GM12878 (cell line): ENCODE results near the gene TOMM6. TPM values are rescaled to one million over a fixed set of nuclear protein-coding genes. Genes with fewer than 3 reads are reported as not detected.

Experiments used
- ATAC-seq: fragments of 200-7000 bp; cut with Tn5 transposase; 3 replicates; pipeline ENCODE4 v1.9.1; 2020; ENCODE audit warnings: mild to moderate bottlenecking, moderate library complexity
- BruUV-seq: library from RNA; stranded (reverse); fragments of 400-500 nt; replicated peaks from 2 replicates; lab custom pipeline; 2021; lab: Mats Ljungman, UMichigan
- CTCF ChIA-PET: fragments of 300-600 bp; sonication (Branson Sonifier 250); formaldehyde crosslinking; extraction: SDS; loops from one replicate; lab custom pipeline; 2021; ENCODE audit warnings: inconsistent platforms; lab: Yijun Ruan, JAX
- POLR2A ChIA-PET: fragments of 350-600 bp; formaldehyde crosslinking; extraction: SDS; loops from one replicate; lab custom pipeline; 2021; ENCODE audit warnings: inconsistent platforms; lab: Charles Lee
- RAD21 ChIA-PET: fragments of 300-600 bp; sonication (Branson Sonifier 250); formaldehyde crosslinking; loops from one replicate; lab custom pipeline; 2023; ENCODE audit warnings: antibody characterized with exemption; ENCODE audit not compliant: unreplicated experiment; lab: Charles Lee
- SMC1A ChIA-PET: fragments of 300-600 bp; sonication (Branson Sonifier 250); formaldehyde crosslinking; loops from one replicate; lab custom pipeline; 2023; ENCODE audit not compliant: unreplicated experiment, uncharacterized antibody; lab: Charles Lee
- DNase-seq: peaks from one replicate; pipeline ENCODE4 v3.0.0-alpha.2; 2011; ENCODE audit warnings: low read depth, low spot score
- FAIRE-seq: peaks from 3 replicates; lab custom pipeline; 2011; peaks lifted over from hg19 to GRCh38; lab: Jason Lieb, UNC
- H2AFZ ChIP-seq: 2 replicates; pipeline ENCODE4 v1.6.0; 2011; ENCODE audit warnings: low read depth, low read length, control low read depth; ENCODE audit not compliant: control insufficient read depth
- H3K27ac ChIP-seq: 2 replicates; pipeline ENCODE4 v1.5.1; 2011; ENCODE audit warnings: control low read depth; ENCODE audit not compliant: control insufficient read depth, insufficient read depth
- H3K27me3 ChIP-seq, 2 experiments: replicated peaks in 1 of 2; 2 replicates each; pipeline versions ENCODE4 v1.6.0 to v1.6.1; 2011; ENCODE audit warnings: low read length in 1 of 2; ENCODE audit not compliant: control insufficient read depth in 2 of 2, insufficient read depth in 2 of 2
- H3K36me3 ChIP-seq, 2 experiments: 2 replicates each; pipeline ENCODE4 v1.5.1; 2011; ENCODE audit warnings: low read length in 1 of 2; ENCODE audit not compliant: control insufficient read depth in 2 of 2, insufficient read depth in 2 of 2
- H3K4me1 ChIP-seq: 2 replicates; pipeline ENCODE4 v1.6.1; 2011; ENCODE audit warnings: mild to moderate bottlenecking, low read length, moderate library complexity, mixed read lengths; ENCODE audit not compliant: control insufficient read depth, insufficient read depth
- H3K4me2 ChIP-seq: 2 replicates; pipeline ENCODE4 v1.6.0; 2011; ENCODE audit warnings: control low read depth; ENCODE audit not compliant: control insufficient read depth, insufficient read depth
- H3K4me3 ChIP-seq: fragments of 200-600 bp; sonication (generic); 2 replicates; pipeline ENCODE4 v1.5.1; 2016
- H3K79me2 ChIP-seq: 2 replicates; pipeline ENCODE4 v1.6.0; 2011; ENCODE audit warnings: low read length; ENCODE audit not compliant: control insufficient read depth, insufficient read depth
- H3K9ac ChIP-seq: 2 replicates; pipeline ENCODE4 v1.8.0; 2011; ENCODE audit warnings: low read length, control low read depth, mixed read lengths; ENCODE audit not compliant: control insufficient read depth, insufficient read depth
- H3K9me3 ChIP-seq: replicated peaks from 3 replicates; pipeline ENCODE4 v1.5.1; 2011; ENCODE audit warnings: mild to moderate bottlenecking, low read length; ENCODE audit not compliant: control insufficient read depth, insufficient read depth
- H4K20me1 ChIP-seq: 2 replicates; pipeline ENCODE4 v1.6.0; 2011; ENCODE audit not compliant: control insufficient read depth, insufficient read depth
- CHD1 ChIP-seq: IDR thresholded peaks from 2 replicates; pipeline ENCODE4 v1.6.1; 2012; ENCODE audit warnings: low read depth, low read length, improper control_type of control experiment
- EZH2 ChIP-seq: IDR thresholded peaks from 2 replicates; pipeline ENCODE4 v1.6.1; 2012; ENCODE audit warnings: low read depth, mild to moderate bottlenecking, control low read depth, inconsistent platforms, low read length, borderline replicate concordance; ENCODE audit not compliant: control insufficient read depth
- HDAC6 ChIP-seq: fragments of 200-600 bp; sonication (generic); IDR thresholded peaks from one replicate; pipeline ENCODE4 v1.8.0; 2017; ENCODE audit warnings: antibody characterized with exemption; ENCODE audit not compliant: unreplicated experiment
- IKZF2 ChIP-seq, 2 experiments: fragments of 450-650 bp; IDR thresholded peaks; 2 replicates each; pipeline ENCODE4 v1.6.1; 2017; ENCODE audit warnings: mild to moderate bottlenecking in 2 of 2, moderate library complexity in 2 of 2
- PAX5 ChIP-seq: IDR thresholded peaks from 2 replicates; pipeline ENCODE4 v1.6.1; 2011; ENCODE audit warnings: low read depth, low read length, borderline replicate concordance
- POLR2AphosphoS5 ChIP-seq: IDR thresholded peaks from 2 replicates; pipeline ENCODE4 v1.6.1; 2011; ENCODE audit warnings: mild to moderate bottlenecking, low read length, inconsistent platforms
- RCOR1 ChIP-seq: conservative IDR thresholded peaks from 2 replicates; pipeline ENCODE4 v1.6.1; 2012; ENCODE audit warnings: low read depth, low read length, improper control_type of control experiment
- STAT1 ChIP-seq: fragments of 450-650 bp; conservative IDR thresholded peaks from 2 replicates; pipeline ENCODE4 v1.6.1; 2014; ENCODE audit warnings: antibody characterized with exemption, mild to moderate bottlenecking
- SUZ12 ChIP-seq: fragments of 200-600 bp; sonication (generic); IDR thresholded peaks from one replicate; pipeline ENCODE4 v1.6.1; 2018; ENCODE audit warnings: antibody characterized with exemption, mild to moderate bottlenecking; ENCODE audit not compliant: unreplicated experiment
- TCF12 ChIP-seq: IDR thresholded peaks from 2 replicates; pipeline ENCODE4 v1.6.1; 2011; ENCODE audit warnings: low read depth, mild to moderate bottlenecking, low read length
- WRNIP1 ChIP-seq: IDR thresholded peaks from 2 replicates; pipeline ENCODE4 v1.6.1; 2011; ENCODE audit warnings: low read depth, low read length, improper control_type of control experiment, borderline replicate concordance
- ZNF217 ChIP-seq: fragments of 450-650 bp; IDR thresholded peaks from 2 replicates; pipeline ENCODE4 v1.6.1; 2017; ENCODE audit warnings: antibody characterized with exemption, mild to moderate bottlenecking
- WGBS: methylation state at CpG from one replicate; pipeline ENCODE4 v1.1.6; 2016; ENCODE audit warnings: low lambda C conversion rate; ENCODE audit not compliant: insufficient replicate concordance, insufficient coverage; ENCODE audit errors: missing lambda C conversion rate; 5-methylcytosine and 5-hydroxymethylcytosine counted together
- in situ Hi-C: fragments of 300-500 bp; cut with MboI; formaldehyde crosslinking; loops from 9 replicates; pipeline ENCODE4 v1.14.3; 2018; ENCODE audit warnings: mixed read lengths
- intact Hi-C: fragments of 100-400 bp; cut with micrococcal nuclease; formaldehyde crosslinking; loops from one replicate; pipeline ENCODE4 v1.14.2; 2022; ENCODE audit not compliant: unreplicated experiment
- polyA plus RNA-seq, 11 experiments: library from polyadenylated mRNA; depleted of rRNA in 4 of 11; unstranded in 6 of 11; stranded (reverse) in 5 of 11; fragments of >200 nt; fragmentation: Nextera tagmentation in 4 of 11; fragmentation: Illumina TruSeq in 1 of 11; extraction: Ambion mirVana in 4 of 11; extraction: Trizol in 1 of 11; gene quantifications; 1 replicate in 1 of 11; 2 replicates in 10 of 11; pipeline versions ENCODE4 v1.2.1 to v1.2.3, GENCODE V29; 2011 to 2016; ENCODE audit warnings: inconsistent platforms in 2 of 11, missing spikeins in 2 of 11, low read depth in 1 of 11
- total RNA-seq, 4 experiments: library from RNA; depleted of rRNA in 3 of 4; stranded (reverse); fragments of >200 nt in 3 of 4; fragmentation: Illumina TruSeq in 1 of 4; extraction: Trizol in 1 of 4; gene quantifications; 2 replicates each; pipeline versions ENCODE4 v1.2.1 to v1.2.3, GENCODE V29; 2013 to 2021

Gene TOMM6
- total and polyA plus RNA-seq, 10 of the 15 experiments (the other 5 are each of a cell fraction or from before 2014, with no cell fraction given) = 206 to 746 (median 448) TPM

GRCh38 chr6:41818271-41819054 lies 31.0 kb downstream of the TOMM6 start:
- TF ChIP-seq WRNIP1 (no peak), ZNF217 (no peak), RCOR1 (no peak), POLR2AphosphoS5 (no peak)
- Histone ChIP-seq H3K4me2 (no peak overlapping the region), H3K9ac (no peak overlapping the region), H3K9me3 (no peaks in the 10 kb centered on the region), H3K36me3 (no peaks in the 10 kb centered on the region), H3K4me3 (no peak overlapping the region), H3K27ac (no peak overlapping the region), H4K20me1 (no peaks in the 10 kb centered on the region), H3K79me2 (no peaks in the 10 kb centered on the region), H2AFZ (no peak overlapping the region), H3K4me1 (no peaks in the 10 kb centered on the region), H3K27me3 (no peaks in the 10 kb centered on the region)
- in situ Hi-C loops = no loop called here
- SMC1A ChIA-PET = interaction anchor here (0.5 to 1.0 kb wide), 3 partner anchors 9 to 407 kb away, joined by 3 read pairs; no protein-coding TSS in a partner anchor
- RAD21 ChIA-PET = interaction anchor here (0.6 kb wide), 1 partner anchor 103 kb away, joined by 4 read pairs; no protein-coding TSS in a partner anchor
- POLR2A ChIA-PET = interaction anchor here (0.5 kb wide), 2 partner anchors 9 to 65 kb away, joined by 3 read pairs; no protein-coding TSS in a partner anchor
- intact Hi-C loops = no loop called here
- ATAC-seq = no peak
- no peak for DNase-seq
- CTCF ChIA-PET = no interaction called here
- BruUV-seq = no TSS peak
- no peak for FAIRE-seq
- whole genome bisulfite sequencing = 65% methylated on average over 4 of the region's 4 CpGs

GRCh38 chr6:41821266-41821665 lies 33.8 kb downstream of the TOMM6 start:
- intact Hi-C loops (no loop called here), in situ Hi-C loops (no loop called here)
- Histone ChIP-seq H3K36me3 (no peaks in the 10 kb centered on the region), H3K79me2 (no peaks in the 10 kb centered on the region), H2AFZ (no peak overlapping the region), H3K27ac (no peak overlapping the region), H3K27me3 (no peaks in the 10 kb centered on the region), H3K9me3 (no peaks in the 10 kb centered on the region), H3K9ac (no peak overlapping the region), H3K4me2 (no peak overlapping the region), H3K4me1 (no peaks in the 10 kb centered on the region), H4K20me1 (no peaks in the 10 kb centered on the region), H3K4me3 (no peak overlapping the region)
- BruUV-seq = no TSS peak
- TF ChIP-seq TCF12 (no peak), STAT1 (no peak), EZH2 (no peak), CHD1 (no peak), SUZ12 (no peak), HDAC6 (no peak), PAX5 (no peak), IKZF2 (IDR thresholded peaks at IDR 0.05) (no peak)
- WGBS = 98% methylated on average over 4 of the region's 4 CpGs
- FAIRE-seq (no peak), DNase-seq (no peak), ATAC-seq (no peak)
- SMC1A ChIA-PET = no interaction called here
- CTCF ChIA-PET = no interaction called here
- RAD21 ChIA-PET = no interaction called here
- POLR2A ChIA-PET = interaction anchor here (0.6 kb wide), 1 partner anchor 243 kb away, joined by 5 read pairs; no protein-coding TSS in a partner anchor
